IMR-90 (cell line): ENCODE results near the gene ZSCAN16. TPM values are rescaled to one million over a fixed set of nuclear protein-coding genes. Genes with fewer than 3 reads are reported as not detected.

Source experiments
- ATAC-seq: fragments of 200-7000 bp; cut with Tn5 transposase; 2 replicates; pipeline ENCODE4 v1.9.1; 2020; ENCODE audit warnings: low read depth, mild to moderate bottlenecking, moderate library complexity
- BruUV-seq: library from RNA; stranded (reverse); fragments of 400-500 nt; replicated peaks from 2 replicates; lab custom pipeline; 2021; lab: Mats Ljungman, UMichigan
- CTCF ChIA-PET: fragments of 300-600 bp; formaldehyde crosslinking; extraction: SDS; loops from one replicate; lab custom pipeline; 2021; ENCODE audit warnings: antibody characterized with exemption; lab: Yijun Ruan, JAX
- POLR2A ChIA-PET: fragments of 300-600 bp; sonication (Branson Sonifier 250); formaldehyde crosslinking; loops from one replicate; lab custom pipeline; 2022; ENCODE audit warnings: antibody characterized with exemption; ENCODE audit not compliant: unreplicated experiment; lab: Charles Lee
- DNase-seq: peaks from one replicate; pipeline ENCODE4 v3.0.0; 2013
- H2AFZ ChIP-seq: replicated peaks from 2 replicates; pipeline ENCODE3; 2013; ENCODE audit warnings: low read length, mild to moderate bottlenecking; ENCODE audit not compliant: poor library complexity
- H2AK5ac ChIP-seq: 2 replicates; pipeline ENCODE4 v1.6.1; 2013; ENCODE audit warnings: low read depth, low read length, inconsistent platforms
- H2AK9ac ChIP-seq: replicated peaks from 2 replicates; pipeline ENCODE3; 2013; ENCODE audit warnings: mild to moderate bottlenecking, low read depth, low read length, moderate library complexity; ENCODE audit not compliant: poor library complexity
- H2BK120ac ChIP-seq: 2 replicates; pipeline ENCODE4 v1.6.1; 2013; ENCODE audit warnings: low read depth, low read length, inconsistent platforms
- H2BK15ac ChIP-seq: 3 replicates; pipeline ENCODE4 v1.6.1; 2013; ENCODE audit warnings: low read depth, low read length, inconsistent platforms
- H2BK20ac ChIP-seq: 2 replicates; pipeline ENCODE4 v1.6.1; 2013; ENCODE audit warnings: low read depth, mild to moderate bottlenecking, inconsistent platforms, low read length, moderate library complexity
- H2BK5ac ChIP-seq: 2 replicates; pipeline ENCODE4 v1.6.1; 2013; ENCODE audit warnings: mild to moderate bottlenecking, low read depth, low read length, inconsistent platforms; ENCODE audit not compliant: poor library complexity, severe bottlenecking
- H3K14ac ChIP-seq: replicated peaks from 2 replicates; pipeline ENCODE4 v1.6.1; 2013; ENCODE audit warnings: low read depth, low read length, inconsistent platforms
- H3K18ac ChIP-seq: 2 replicates; pipeline ENCODE4 v1.6.1; 2013; ENCODE audit warnings: low read depth, low read length, control low read depth
- H3K23ac ChIP-seq: 2 replicates; pipeline ENCODE4 v1.6.1; 2013; ENCODE audit warnings: low read depth, low read length, inconsistent platforms
- H3K27ac ChIP-seq: 2 replicates; pipeline ENCODE4 v1.5.1; 2013; ENCODE audit warnings: mild to moderate bottlenecking, control low read depth, low read length; ENCODE audit not compliant: insufficient read depth
- H3K27me3 ChIP-seq: 2 replicates; pipeline ENCODE4 v1.6.1; 2013; ENCODE audit warnings: low read length; ENCODE audit not compliant: control insufficient read depth, insufficient read depth
- H3K36me3 ChIP-seq: 2 replicates; pipeline ENCODE4 v1.6.1; 2013; ENCODE audit warnings: low read length, mixed read lengths; ENCODE audit not compliant: control insufficient read depth, insufficient read depth
- H3K4ac ChIP-seq: 2 replicates; pipeline ENCODE4 v1.6.1; 2013; ENCODE audit warnings: low read depth, low read length, inconsistent platforms
- H3K4me1 ChIP-seq: 2 replicates; pipeline ENCODE4 v1.6.1; 2013; ENCODE audit warnings: low read length, mixed read lengths; ENCODE audit not compliant: control insufficient read depth, insufficient read depth
- H3K4me2 ChIP-seq: 2 replicates; pipeline ENCODE4 v1.6.1; 2013; ENCODE audit warnings: low read depth, mild to moderate bottlenecking, control low read depth, low read length, moderate library complexity
- H3K4me3 ChIP-seq: 2 replicates; pipeline ENCODE4 v1.5.1; 2013; ENCODE audit warnings: low read depth, mild to moderate bottlenecking, control low read depth, low read length, moderate library complexity; ENCODE audit not compliant: insufficient read depth
- H3K56ac ChIP-seq: 2 replicates; pipeline ENCODE4 v1.6.1; 2013; ENCODE audit warnings: low read length, inconsistent platforms; ENCODE audit not compliant: insufficient read depth; ENCODE audit errors: extremely low read depth
- H3K79me1 ChIP-seq, 2 experiments: 2 replicates each; pipeline ENCODE4 v1.6.1; 2013; ENCODE audit warnings: low read length in 2 of 2, inconsistent platforms in 1 of 2, low read depth in 1 of 2
- H3K9ac ChIP-seq: 2 replicates; pipeline ENCODE4 v1.6.1; 2013; ENCODE audit warnings: low read depth, low read length, control low read depth
- H3K9me1 ChIP-seq: 2 replicates; pipeline ENCODE4 v1.6.1; 2013; ENCODE audit warnings: low read length, inconsistent platforms; ENCODE audit not compliant: insufficient read depth
- H3K9me3 ChIP-seq: 2 replicates; pipeline ENCODE4 v1.6.1; 2013; ENCODE audit warnings: low read length; ENCODE audit not compliant: control insufficient read depth, insufficient read depth
- H4K20me1 ChIP-seq: 2 replicates; pipeline ENCODE4 v1.6.1; 2013; ENCODE audit warnings: low read length, inconsistent platforms; ENCODE audit not compliant: insufficient read depth
- H4K5ac ChIP-seq: 2 replicates; pipeline ENCODE4 v1.6.1; 2013; ENCODE audit warnings: mild to moderate bottlenecking, low read depth, low read length, control low read depth
- H4K8ac ChIP-seq, 2 experiments: 2 replicates each; pipeline ENCODE4 v1.6.1; 2013; ENCODE audit warnings: low read depth in 2 of 2, low read length in 2 of 2, control low read depth in 1 of 2, inconsistent platforms in 1 of 2
- H4K91ac ChIP-seq: 2 replicates; pipeline ENCODE4 v1.6.1; 2013; ENCODE audit warnings: low read depth, low read length, inconsistent platforms; ENCODE audit not compliant: insufficient read depth
- MAFK ChIP-seq: IDR thresholded peaks from 2 replicates; pipeline ENCODE4 v1.6.1; 2012; ENCODE audit warnings: low read depth, low read length, improper control_type of control experiment
- MXI1 ChIP-seq: IDR thresholded peaks from 2 replicates; pipeline ENCODE4 v1.6.1; 2012; ENCODE audit warnings: low read depth, mild to moderate bottlenecking, low read length, moderate library complexity, borderline replicate concordance
- dilution Hi-C: fragments of 300-500 bp; cut with HindIII; formaldehyde crosslinking; loops from one replicate; pipeline ENCODE4 v1.14.3; 2018; ENCODE audit warnings: low sequenced_read_pairs; ENCODE audit not compliant: unreplicated experiment
- in situ Hi-C: fragments of 300-500 bp; cut with MboI; formaldehyde crosslinking; loops from 3 replicates; pipeline ENCODE4 v1.14.3; 2019; ENCODE audit warnings: low sequenced_read_pairs, inconsistent platforms, mixed read lengths
- intact Hi-C: fragments of 100-400 bp; cut with micrococcal nuclease; formaldehyde crosslinking; loops from 2 replicates; pipeline ENCODE4 v1.10.0; 2022
- polyA plus RNA-seq, 3 experiments: library from polyadenylated mRNA; depleted of rRNA; stranded (reverse); fragments of >200 nt; gene quantifications; 2 replicates each; pipeline ENCODE4 v1.2.3, GENCODE V29; 2012; ENCODE audit warnings: low replicate concordance in 1 of 3
- total RNA-seq: library from RNA; depleted of rRNA; stranded (reverse); fragments of >200 nt; gene quantifications from 2 replicates; pipeline ENCODE4 v1.2.3, GENCODE V29; 2012

The ZSCAN16 gene
- total and polyA plus RNA-seq, 2 of the 4 experiments (the other 2 are of a cell fraction): 1.8 to 3.0 TPM

DNA sequence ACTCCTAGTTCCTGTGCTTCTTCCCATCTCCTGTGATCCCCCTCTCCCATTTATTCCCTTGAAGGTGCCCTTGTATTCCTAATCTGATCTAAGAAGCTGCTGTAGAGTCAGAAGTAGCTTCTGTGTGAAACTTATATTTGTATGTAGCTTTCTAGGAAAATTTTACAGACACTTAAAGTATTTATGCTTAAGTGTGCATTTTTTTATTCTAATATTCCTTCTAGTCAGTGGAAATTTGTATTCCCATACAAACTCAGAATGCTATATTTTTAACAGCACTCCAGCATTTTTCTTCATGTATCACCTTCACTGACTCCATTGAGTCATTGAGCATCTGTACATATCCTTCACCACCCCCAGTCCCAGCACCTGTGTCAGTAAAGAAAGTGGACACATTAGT is 29.9 kb downstream of the ZSCAN16 start:
- Histone ChIP-seq H3K9me3 (peaks cover 10% of the 10 kb centered on the region), H3K23ac (no peak overlapping the region), H2AFZ (no peak overlapping the region), H3K36me3 (peaks cover 37% of the 10 kb centered on the region), H3K56ac (no peak overlapping the region), H4K91ac (no peak overlapping the region), H2BK20ac (no peak overlapping the region), H3K9ac (no peak overlapping the region), H3K4me2 (no peak overlapping the region), H2AK5ac (no peak overlapping the region), H3K9me1 (no peaks in the 10 kb centered on the region), H4K8ac (no peak overlapping the region), H2BK120ac (no peak overlapping the region), H3K79me1 (peaks cover under 1 to 11% of the 10 kb centered on the region in 2 experiments; a peak in 2 of 4 replicates), H2AK9ac (no peak overlapping the region), H3K27ac (no peak overlapping the region), H3K4me1 (no peaks in the 10 kb centered on the region), H3K4me3 (no peak overlapping the region), H3K18ac (no peak overlapping the region), H4K20me1 (no peaks in the 10 kb centered on the region), H2BK15ac (no peak overlapping the region), H4K5ac (no peak overlapping the region), H3K4ac (no peak overlapping the region), H3K27me3 (no peaks in the 10 kb centered on the region), H2BK5ac (no peak overlapping the region), H3K14ac (no peak overlapping the region)
- TF ChIP-seq MAFK: peak; percentile 35; the same call in 1 of the 2 replicates
- no peak for TF ChIP-seq MXI1
- POLR2A ChIA-PET: no interaction called here
- dilution Hi-C loops (no loop called here), in situ Hi-C loops (no loop called here), intact Hi-C loops (no loop called here)
- DNase-seq (no peak), ATAC-seq (no peak)
- no TSS peak for BruUV-seq
- CTCF ChIA-PET: interaction anchor here (1.3 kb wide), 1 partner anchor 11 kb away, joined by 3 read pairs; no protein-coding TSS in a partner anchor
